Measurements from ENCODE around the gene PRSS48.

The PRSS48 gene

DNA sequence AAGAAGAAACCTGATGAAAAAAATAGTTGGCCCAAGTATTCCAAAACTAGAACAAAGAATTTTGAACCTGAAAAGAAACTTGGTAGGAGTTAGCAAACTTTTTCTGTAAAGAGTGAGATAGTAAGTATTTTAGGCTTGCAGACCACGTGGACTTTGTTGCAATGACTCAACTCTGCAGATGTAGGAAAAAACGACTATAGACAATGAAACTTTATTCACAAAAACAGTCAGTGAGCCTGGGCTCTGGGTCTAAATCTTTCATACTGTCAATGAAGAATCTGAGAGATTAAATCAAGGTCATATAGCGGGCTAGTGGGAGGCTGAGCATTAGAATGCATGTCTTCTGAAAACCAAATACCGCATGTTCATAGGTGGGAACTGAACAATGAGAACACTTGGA is 25.5 kb downstream of the PRSS48 start:
- no peaks in the 10 kb centered on the region for H3K27me3 ChIP-seq (ENCODE audit: control insufficient read depth, insufficient read depth, low read length)
- H3K36me3 ChIP-seq (ENCODE audit: control insufficient read depth, low read depth, low read length): no peaks in the 10 kb centered on the region
- no peak overlapping the region for H3K27ac ChIP-seq (ENCODE audit: low read length)
- no peaks in the 10 kb centered on the region for H3K9me3 ChIP-seq (ENCODE audit: control insufficient read depth, low read depth, low read length)
- no peak overlapping the region for H3K4me3 ChIP-seq (ENCODE audit: low read length)
- no peak overlapping the region for H3K9ac ChIP-seq (ENCODE audit: low read length)
- peaks cover 9% of the 10 kb centered on the region for H3K4me1 ChIP-seq (ENCODE audit: control insufficient read depth, low read depth, low read length)

DNA sequence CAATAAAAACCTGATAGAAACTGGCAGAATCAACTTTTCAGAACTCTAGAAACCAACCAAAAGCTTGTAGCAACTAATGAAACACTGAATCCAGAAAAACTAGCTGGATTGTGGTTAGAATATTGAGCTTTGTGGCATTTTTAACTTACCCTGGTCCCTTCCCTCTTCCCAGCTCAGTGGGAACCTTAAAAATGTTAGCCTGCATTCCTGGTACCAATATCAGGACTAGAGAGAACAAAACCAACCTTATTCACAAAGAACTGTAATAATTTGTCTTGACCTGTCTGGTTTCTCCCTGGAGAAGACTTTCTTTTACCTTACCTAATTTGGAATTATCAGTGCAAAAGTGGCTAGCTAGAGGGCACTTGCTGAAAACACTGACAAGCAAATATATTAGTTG is 27.3 kb downstream of the PRSS48 start:
- peaks cover 9% of the 10 kb centered on the region for H3K4me1 ChIP-seq (ENCODE audit: control insufficient read depth, low read depth, low read length)
- no peaks in the 10 kb centered on the region for H3K9me3 ChIP-seq (ENCODE audit: control insufficient read depth, low read depth, low read length)
- no peak overlapping the region for H3K9ac ChIP-seq (ENCODE audit: low read length)
- no peaks in the 10 kb centered on the region for H3K36me3 ChIP-seq (ENCODE audit: control insufficient read depth, low read depth, low read length)
- no peak overlapping the region for H3K27ac ChIP-seq (ENCODE audit: low read length)
- no peaks in the 10 kb centered on the region for H3K27me3 ChIP-seq (ENCODE audit: control insufficient read depth, insufficient read depth, low read length)
- H3K4me3 ChIP-seq (ENCODE audit: low read length): no peak overlapping the region

DNA sequence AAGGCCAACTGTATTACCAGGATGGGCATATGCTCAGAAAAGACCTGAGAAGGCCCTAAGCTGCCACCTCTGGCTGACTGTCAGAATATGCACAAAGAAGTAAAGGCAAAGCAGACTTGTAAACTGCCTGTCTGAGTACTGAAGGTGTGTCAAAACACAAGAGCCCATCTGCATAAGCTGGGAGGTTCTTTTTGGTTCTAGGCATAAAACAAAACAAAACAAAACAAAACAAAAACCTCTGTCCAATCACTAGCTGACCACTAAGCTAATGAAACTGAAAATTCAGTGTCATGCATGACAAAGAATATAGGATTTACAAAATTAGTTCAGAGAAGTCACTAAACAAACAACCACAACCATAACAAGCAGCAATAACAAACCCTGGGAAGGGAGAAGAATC is 27.8 kb downstream of the PRSS48 start:
- Histone ChIP-seq H3K4me1 (ENCODE audit: control insufficient read depth, low read depth, low read length) (peaks cover 9% of the 10 kb centered on the region), H3K27me3 (ENCODE audit: control insufficient read depth, insufficient read depth, low read length) (no peaks in the 10 kb centered on the region)

DNA sequence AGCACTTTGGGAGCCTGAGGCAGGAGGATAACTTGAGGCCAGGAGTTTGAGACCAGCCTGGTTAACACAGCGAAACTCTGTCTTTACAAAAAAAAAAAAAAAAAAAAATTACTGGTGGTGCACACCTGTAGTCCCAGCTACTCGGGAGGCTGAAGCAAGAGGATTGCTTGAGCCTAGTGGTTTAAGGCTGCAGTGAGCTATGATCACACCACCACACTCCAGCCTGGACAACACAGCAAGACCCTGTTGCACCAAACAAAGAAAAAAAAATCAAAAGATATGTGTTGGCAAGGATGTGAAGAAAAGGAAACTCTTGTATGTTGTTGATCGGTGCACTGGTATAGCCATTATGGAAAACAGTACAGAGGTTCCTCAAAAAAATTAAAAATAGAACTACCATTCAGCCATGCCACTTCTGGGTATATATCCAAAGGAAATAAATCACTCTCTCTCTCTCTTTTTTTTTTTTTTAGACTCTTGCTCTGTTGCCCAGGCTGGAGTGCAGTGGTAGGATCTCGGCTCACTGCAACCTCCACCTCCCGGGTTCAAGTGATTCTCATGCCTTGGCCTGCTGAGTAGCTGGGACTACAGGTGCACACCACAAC is 33.3 kb downstream of the PRSS48 start:
- no peak overlapping the region for H3K27ac ChIP-seq (ENCODE audit: low read length)
- no peak overlapping the region for H3K9ac ChIP-seq (ENCODE audit: low read length)
- H3K4me3 ChIP-seq (ENCODE audit: low read length): no peak overlapping the region
- no peaks in the 10 kb centered on the region for H3K36me3 ChIP-seq (ENCODE audit: control insufficient read depth, low read depth, low read length)
- H3K4me1 ChIP-seq (ENCODE audit: control insufficient read depth, low read depth, low read length): peaks cover 11% of the 10 kb centered on the region
- H3K27me3 ChIP-seq (ENCODE audit: control insufficient read depth, insufficient read depth, low read length): no peaks in the 10 kb centered on the region
- no peaks in the 10 kb centered on the region for H3K9me3 ChIP-seq (ENCODE audit: control insufficient read depth, low read depth, low read length)

More for the DNA sequence above, 27.8 kb downstream of the PRSS48 start:
- no peaks in the 10 kb centered on the region for H3K9me3 ChIP-seq (ENCODE audit: control insufficient read depth, low read depth, low read length)
- no peak overlapping the region for H3K4me3 ChIP-seq (ENCODE audit: low read length)
- no peak overlapping the region for H3K27ac ChIP-seq (ENCODE audit: low read length)
- no peak overlapping the region for H3K9ac ChIP-seq (ENCODE audit: low read length)
- no peaks in the 10 kb centered on the region for H3K36me3 ChIP-seq (ENCODE audit: control insufficient read depth, low read depth, low read length)

DNA sequence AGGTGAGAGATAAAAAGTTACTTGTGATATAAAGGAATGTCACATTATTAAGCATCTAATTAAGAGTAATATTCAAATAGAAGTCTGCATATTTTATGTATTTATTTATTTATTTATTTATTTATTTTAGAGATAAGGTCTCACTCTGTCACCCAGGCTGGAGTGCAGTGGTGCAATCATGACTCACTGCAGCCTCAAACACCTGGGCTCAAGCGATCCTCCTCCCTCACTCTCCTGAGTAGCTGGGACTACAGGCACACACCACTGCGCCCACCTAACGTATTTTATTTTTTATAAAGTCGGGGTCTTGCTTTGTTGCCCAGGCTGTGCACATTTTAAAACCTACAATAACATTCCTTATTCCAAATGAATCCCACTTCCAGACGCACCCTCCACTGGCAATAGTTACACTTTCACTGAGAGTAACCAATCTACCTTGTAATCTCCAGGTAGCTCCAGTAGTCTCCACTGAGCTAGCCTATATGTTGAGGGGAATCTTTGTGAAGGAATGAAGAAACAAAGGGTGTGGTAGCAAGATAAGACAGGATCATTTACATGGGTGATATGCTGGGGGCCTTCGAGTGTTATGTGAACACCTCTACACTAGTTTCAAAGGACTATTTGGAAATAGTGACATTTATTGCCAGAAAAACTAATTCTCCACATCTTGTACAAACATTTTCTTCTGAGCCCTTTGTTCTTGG is 36.5 kb downstream of the PRSS48 start:
- no peaks in the 10 kb centered on the region for H3K36me3 ChIP-seq (ENCODE audit: control insufficient read depth, low read depth, low read length)
- H3K9ac ChIP-seq (ENCODE audit: low read length): no peak overlapping the region
- peaks cover 10% of the 10 kb centered on the region for H3K4me1 ChIP-seq (ENCODE audit: control insufficient read depth, low read depth, low read length)
- no peaks in the 10 kb centered on the region for H3K9me3 ChIP-seq (ENCODE audit: control insufficient read depth, low read depth, low read length)
- no peak overlapping the region for H3K27ac ChIP-seq (ENCODE audit: low read length)
- no peaks in the 10 kb centered on the region for H3K27me3 ChIP-seq (ENCODE audit: control insufficient read depth, insufficient read depth, low read length)
- no peak overlapping the region for H3K4me3 ChIP-seq (ENCODE audit: low read length)

DNA sequence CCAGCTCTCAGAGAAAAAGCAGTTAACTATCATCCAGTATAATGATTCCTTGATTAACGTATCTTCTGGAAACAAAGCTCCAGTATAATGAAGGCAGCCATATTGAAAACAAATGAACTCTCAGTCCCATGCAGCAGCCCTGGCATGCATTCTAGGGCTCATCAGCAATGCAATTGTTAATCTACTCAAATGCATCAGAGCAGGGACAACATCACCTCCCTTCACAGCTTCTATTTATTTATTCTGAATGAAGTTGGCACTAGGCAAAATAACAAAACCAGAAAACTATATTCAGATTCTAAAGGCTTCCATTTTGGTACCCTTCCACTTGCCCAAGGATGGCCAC is 37.0 kb downstream of the PRSS48 start:
- no peaks in the 10 kb centered on the region for H3K36me3 ChIP-seq (ENCODE audit: control insufficient read depth, low read depth, low read length)
- H3K27ac ChIP-seq (ENCODE audit: low read length): no peak overlapping the region
- H3K9me3 ChIP-seq (ENCODE audit: control insufficient read depth, low read depth, low read length): no peaks in the 10 kb centered on the region
- no peak overlapping the region for H3K4me3 ChIP-seq (ENCODE audit: low read length)
- no peaks in the 10 kb centered on the region for H3K27me3 ChIP-seq (ENCODE audit: control insufficient read depth, insufficient read depth, low read length)
- H3K9ac ChIP-seq (ENCODE audit: low read length): no peak overlapping the region
- peaks cover 10% of the 10 kb centered on the region for H3K4me1 ChIP-seq (ENCODE audit: control insufficient read depth, low read depth, low read length)

DNA sequence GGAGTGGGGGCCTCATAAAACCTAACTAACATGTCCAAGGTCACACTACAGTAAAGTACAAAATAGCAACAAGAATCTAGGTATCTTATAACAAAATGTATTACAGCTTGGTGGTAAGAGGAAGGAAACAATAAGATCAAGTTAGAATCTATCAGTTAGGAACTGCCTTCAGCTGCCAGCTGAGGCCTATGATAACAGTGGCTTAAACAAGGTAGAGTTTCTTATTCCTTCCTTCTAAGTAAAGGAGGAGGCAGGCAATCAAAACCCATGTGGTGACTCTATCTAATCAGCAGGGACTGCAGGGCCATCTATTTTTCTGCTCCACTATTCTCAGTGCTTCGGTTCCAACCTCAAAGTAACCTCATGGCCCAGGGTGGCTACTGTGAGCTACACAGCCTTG is 37.5 kb downstream of the PRSS48 start:
- H3K27ac ChIP-seq (ENCODE audit: low read length): no peak overlapping the region
- H3K36me3 ChIP-seq (ENCODE audit: control insufficient read depth, low read depth, low read length): no peaks in the 10 kb centered on the region
- no peak overlapping the region for H3K9ac ChIP-seq (ENCODE audit: low read length)
- peaks cover 10% of the 10 kb centered on the region for H3K4me1 ChIP-seq (ENCODE audit: control insufficient read depth, low read depth, low read length)
- no peaks in the 10 kb centered on the region for H3K27me3 ChIP-seq (ENCODE audit: control insufficient read depth, insufficient read depth, low read length)
- H3K9me3 ChIP-seq (ENCODE audit: control insufficient read depth, low read depth, low read length): no peaks in the 10 kb centered on the region
- H3K4me3 ChIP-seq (ENCODE audit: low read length): no peak overlapping the region

DNA sequence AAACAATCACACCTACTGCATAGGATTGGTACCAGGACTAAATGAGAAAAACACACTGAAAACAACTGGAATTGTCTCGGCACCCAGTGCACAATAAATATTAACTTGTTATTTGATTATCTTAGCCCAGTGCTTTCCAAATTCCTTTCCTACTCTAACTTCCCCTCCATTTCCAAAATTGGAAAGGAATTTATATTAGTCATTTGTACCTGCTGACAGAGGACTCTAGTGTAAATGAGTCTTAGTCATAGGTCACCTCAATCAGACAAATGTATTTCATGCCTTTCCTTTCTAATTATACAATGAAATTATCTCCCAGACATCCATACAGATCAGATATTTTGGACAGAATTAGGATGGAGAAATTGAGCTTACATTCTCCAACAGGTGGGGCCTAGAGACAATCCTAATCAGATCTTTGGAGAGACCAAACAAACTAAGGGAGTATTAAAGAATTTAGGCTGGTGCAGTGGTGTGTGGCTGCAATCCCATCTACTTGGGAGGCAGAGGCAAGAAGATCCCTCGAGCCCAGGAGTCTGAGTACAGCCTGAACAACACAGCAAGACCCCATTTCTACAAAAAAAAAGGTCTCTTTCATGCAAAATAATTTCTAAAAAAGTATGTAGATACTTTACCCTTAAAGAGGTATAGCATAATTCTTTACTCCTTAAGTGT is 38.4 kb downstream of the PRSS48 start:
- Histone ChIP-seq H3K27me3 (ENCODE audit: control insufficient read depth, insufficient read depth, low read length) (no peaks in the 10 kb centered on the region), H3K27ac (ENCODE audit: low read length) (no peak overlapping the region), H3K4me3 (ENCODE audit: low read length) (no peak overlapping the region), H3K4me1 (ENCODE audit: control insufficient read depth, low read depth, low read length) (peaks cover 10% of the 10 kb centered on the region), H3K36me3 (ENCODE audit: control insufficient read depth, low read depth, low read length) (no peaks in the 10 kb centered on the region), H3K9me3 (ENCODE audit: control insufficient read depth, low read depth, low read length) (no peaks in the 10 kb centered on the region), H3K9ac (ENCODE audit: low read length) (no peak overlapping the region)

DNA sequence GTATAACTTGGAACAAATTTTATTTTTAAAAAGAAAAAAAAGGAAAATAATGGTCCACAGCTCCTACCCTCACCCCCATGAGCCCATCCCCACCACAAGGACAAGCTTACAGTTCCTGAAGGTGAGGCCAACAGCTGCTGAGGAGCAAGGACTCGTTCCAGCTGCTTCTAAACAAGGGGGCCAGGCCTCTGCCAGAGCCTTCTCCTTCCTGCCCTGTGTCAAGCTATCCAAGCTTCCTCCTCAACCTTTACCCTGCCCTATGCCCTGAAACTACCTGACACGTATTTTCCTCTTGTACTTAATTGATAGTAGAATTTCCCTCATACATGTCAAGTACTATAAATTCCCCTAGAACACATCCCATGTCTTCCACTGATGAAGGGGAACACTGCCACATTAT is 39.7 kb downstream of the PRSS48 start:
- H3K36me3 ChIP-seq (ENCODE audit: control insufficient read depth, low read depth, low read length): no peaks in the 10 kb centered on the region

DNA sequence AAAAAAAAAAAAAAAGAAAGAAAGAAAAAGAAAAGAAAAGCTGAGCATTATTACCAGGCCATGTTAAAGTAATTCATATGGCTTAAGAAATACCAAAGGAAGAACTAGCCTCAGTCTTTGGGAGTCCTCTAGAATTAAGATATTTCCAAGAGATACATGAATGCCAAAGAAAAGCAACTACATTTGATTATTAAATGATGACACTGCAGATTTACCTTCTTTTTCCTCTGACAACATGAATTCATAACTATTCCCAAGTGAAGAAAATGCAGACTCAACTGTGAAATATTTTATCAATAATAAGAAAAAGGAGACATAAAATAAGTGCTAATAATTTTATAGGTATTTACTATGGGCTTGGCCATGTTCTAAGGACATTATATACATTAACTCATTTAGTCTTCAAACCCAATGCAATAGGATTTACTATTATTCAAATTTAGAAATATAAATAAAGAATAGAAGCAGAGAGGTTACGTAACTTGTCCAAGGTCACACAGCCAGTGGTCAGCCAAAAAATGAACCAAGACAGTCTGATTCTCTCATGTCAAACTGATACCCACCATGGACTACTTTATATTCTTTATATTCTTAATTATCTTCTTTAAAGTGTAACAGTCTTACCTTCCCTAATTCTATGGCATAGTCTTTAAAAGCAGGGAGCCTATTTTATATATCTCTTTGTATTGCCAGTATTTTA is 41.5 kb downstream of the PRSS48 start:
- Histone ChIP-seq H3K36me3 (ENCODE audit: control insufficient read depth, low read depth, low read length) (no peaks in the 10 kb centered on the region), H3K4me1 (ENCODE audit: control insufficient read depth, low read depth, low read length) (peaks cover 24% of the 10 kb centered on the region), H3K27me3 (ENCODE audit: control insufficient read depth, insufficient read depth, low read length) (no peaks in the 10 kb centered on the region), H3K27ac (ENCODE audit: low read length) (no peak overlapping the region), H3K9ac (ENCODE audit: low read length) (no peak overlapping the region), H3K4me3 (ENCODE audit: low read length) (no peak overlapping the region), H3K9me3 (ENCODE audit: control insufficient read depth, low read depth, low read length) (no peaks in the 10 kb centered on the region)

More for the DNA sequence above, 39.7 kb downstream of the PRSS48 start:
- Histone ChIP-seq H3K4me1 (ENCODE audit: control insufficient read depth, low read depth, low read length) (peaks cover 10% of the 10 kb centered on the region), H3K27ac (ENCODE audit: low read length) (no peak overlapping the region), H3K9me3 (ENCODE audit: control insufficient read depth, low read depth, low read length) (no peaks in the 10 kb centered on the region), H3K9ac (ENCODE audit: low read length) (no peak overlapping the region), H3K4me3 (ENCODE audit: low read length) (no peak overlapping the region), H3K27me3 (ENCODE audit: control insufficient read depth, insufficient read depth, low read length) (no peaks in the 10 kb centered on the region)

DNA sequence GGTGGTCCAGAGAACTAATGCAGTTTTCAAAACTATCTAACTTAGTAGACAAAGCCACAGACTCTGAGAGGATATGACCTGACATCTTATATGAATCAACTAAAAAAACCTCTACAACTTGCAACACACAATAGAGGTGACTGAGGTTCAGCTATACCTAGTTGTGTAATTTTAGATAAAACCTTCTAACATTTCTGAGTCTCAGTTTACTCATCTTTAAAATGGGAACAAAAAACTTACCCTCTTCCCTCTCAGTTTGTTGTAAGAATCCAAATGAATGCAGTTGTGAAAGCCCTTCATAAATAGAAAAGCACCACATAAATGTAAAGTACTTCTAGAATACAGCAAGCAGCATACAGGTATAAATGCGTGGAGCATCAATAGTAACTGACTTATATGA is 42.5 kb downstream of the PRSS48 start:
- no peaks in the 10 kb centered on the region for H3K36me3 ChIP-seq (ENCODE audit: control insufficient read depth, low read depth, low read length)
- peaks cover 17% of the 10 kb centered on the region for H3K4me1 ChIP-seq (ENCODE audit: control insufficient read depth, low read depth, low read length)
- H3K27me3 ChIP-seq (ENCODE audit: control insufficient read depth, insufficient read depth, low read length): no peaks in the 10 kb centered on the region
- H3K9ac ChIP-seq (ENCODE audit: low read length): no peak overlapping the region
- no peak overlapping the region for H3K4me3 ChIP-seq (ENCODE audit: low read length)
- H3K9me3 ChIP-seq (ENCODE audit: control insufficient read depth, low read depth, low read length): no peaks in the 10 kb centered on the region
- no peak overlapping the region for H3K27ac ChIP-seq (ENCODE audit: low read length)

Measured in iPS-18a (cell line).